Measurements from ENCODE around the gene SF3B1.

GRCh38 chr2:197423307-197423706 is 11.5 kb downstream of the SF3B1 start:
- TF ChIP-seq CTCF (optimal IDR thresholded peaks at IDR 0.05 in 1 of 3, IDR thresholded peaks at IDR 0.05 in 1 of 3, conservative IDR thresholded peaks at IDR 0.05 in 1 of 3; ENCODE audit: extremely low read depth in 1 of 3, insufficient read depth in 2 of 3, low read length in 3 of 3) (no peak), EZH2 (IDR thresholded peaks at IDR 0.05; ENCODE audit: low read length) (no peak)
